ENCODE results near the gene DAW1. TPM values are rescaled to one million over a fixed set of nuclear protein-coding genes. Genes with fewer than 3 reads are reported as not detected.
A peak's percentile ranks its signal among the peaks of the same experiment; 100 is the strongest.

Gene DAW1
- total RNA-seq, 5 donors from 2014 or later (not counting 1 experiment from before 2014, with no cell fraction given) = not detected

- ATAC-seq (replicated peaks in 1 of 4) (no peak), DNase-seq (no peak)
- H3K36me3 Mint-ChIP-seq = no peaks in the 10 kb centered on the region
- peaks cover 0 to 3% of the 10 kb centered on the region in 2 experiments for H3K4me1 ChIP-seq (ENCODE audit: control insufficient read depth in 1 of 2, extremely low read depth in 1 of 2, insufficient read depth in 2 of 2, low read length in 2 of 2)
- POLR2A ChIA-PET = interaction anchor here in 1 of 2 donors (0.7 kb wide), 1 partner anchor 40 kb away, joined by 3 read pairs; no protein-coding TSS in a partner anchor
- no peak overlapping the region for H3K4me3 ChIP-seq (ENCODE audit: control insufficient read depth in 1 of 2, extremely low read depth in 1 of 2, low read length in 1 of 2)
- no peaks in the 10 kb centered on the region for H3K9me3 ChIP-seq
- CTCF ChIA-PET = no interaction called here
- H3K4me3 Mint-ChIP-seq = peak overlapping the region; percentile 11 to 41 (median 32)
- peaks cover 0 to 24% (median 7%) of the 10 kb centered on the region in 3 donors for H3K4me1 Mint-ChIP-seq
- H3K36me3 ChIP-seq (ENCODE audit: control insufficient read depth in 2 of 2, extremely low read depth in 1 of 2, insufficient read depth in 1 of 2, low read length in 1 of 2) = no peaks in the 10 kb centered on the region
- peak overlapping the region; percentile 29 to 80 for H3K27ac Mint-ChIP-seq
- no CpG with 5 or more reads among the region's 1 CpG for WGBS (ENCODE audit: insufficient coverage)
- H3K27me3 ChIP-seq (replicated peaks in 1 of 2; ENCODE audit: control insufficient read depth in 2 of 2, extremely low read depth in 1 of 2, insufficient read depth in 2 of 2, low read length in 1 of 2) = no peaks in the 10 kb centered on the region
- H3K27ac ChIP-seq (ENCODE audit: low read length) = peak overlapping the region; percentile 66
- H3K9me3 Mint-ChIP-seq = no peaks in the 10 kb centered on the region
- no peaks in the 10 kb centered on the region for H3K27me3 Mint-ChIP-seq
Measured at GRCh38 chr2:227846831-227847230, 24.6 kb upstream of the DAW1 start.

GRCh38 chr2:227848146-227848545 is 23.3 kb upstream of the DAW1 start:
- Mint-ChIP-seq H3K9me3 (no peaks in the 10 kb centered on the region), H3K27me3 (no peaks in the 10 kb centered on the region), H3K4me1 (peaks cover 0 to 24% (median 7%) of the 10 kb centered on the region in 3 donors), H3K4me3 (peak overlapping the region; percentile 2 to 61 (median 38)), H3K36me3 (no peaks in the 10 kb centered on the region), H3K27ac (peak overlapping the region; percentile 78 to 90)
- ATAC-seq (replicated peaks in 1 of 4) (no peak), DNase-seq (no peak)
- ChIA-PET POLR2A (no interaction called here), CTCF (interaction anchor here in 1 of 2 donors (0.5 kb wide), 1 partner anchor 1150 kb away, joined by 3 read pairs; no protein-coding TSS in a partner anchor)
- Histone ChIP-seq H3K4me3 (ENCODE audit: control insufficient read depth in 1 of 2, extremely low read depth in 1 of 2, low read length in 1 of 2) (peak overlapping the region in 1 of 2 donors; percentile 42), H3K9me3 (no peaks in the 10 kb centered on the region), H3K27ac (ENCODE audit: low read length) (peak overlapping the region; percentile 90), H3K27me3 (replicated peaks in 1 of 2; ENCODE audit: control insufficient read depth in 2 of 2, extremely low read depth in 1 of 2, insufficient read depth in 2 of 2, low read length in 1 of 2) (no peaks in the 10 kb centered on the region), H3K36me3 (ENCODE audit: control insufficient read depth in 2 of 2, extremely low read depth in 1 of 2, insufficient read depth in 1 of 2, low read length in 1 of 2) (no peaks in the 10 kb centered on the region), H3K4me1 (ENCODE audit: control insufficient read depth in 1 of 2, extremely low read depth in 1 of 2, insufficient read depth in 2 of 2, low read length in 2 of 2) (peaks cover 0 to 3% of the 10 kb centered on the region in 2 experiments)
- WGBS (ENCODE audit: insufficient coverage) = no CpG with 5 or more reads among the region's 3 CpGs

- H3K27ac ChIP-seq (ENCODE audit: low read length) = peak overlapping the region; percentile 90
- H3K27ac Mint-ChIP-seq = peak overlapping the region; percentile 78 to 90
- POLR2A ChIA-PET = no interaction called here
Measured at GRCh38 chr2:227848586-227848985, 22.8 kb upstream of the DAW1 start.

GRCh38 chr2:227849906-227850305 is 21.5 kb upstream of the DAW1 start:
- DNase-seq = no peak
- CTCF ChIA-PET = no interaction called here

More at GRCh38 chr2:227848586-227848985, 22.8 kb upstream of the DAW1 start:
- H3K4me1 Mint-ChIP-seq = peaks cover 0 to 24% (median 7%) of the 10 kb centered on the region in 3 donors
- Histone ChIP-seq H3K27me3 (replicated peaks in 1 of 2; ENCODE audit: control insufficient read depth in 2 of 2, extremely low read depth in 1 of 2, insufficient read depth in 2 of 2, low read length in 1 of 2) (no peaks in the 10 kb centered on the region), H3K9me3 (no peaks in the 10 kb centered on the region), H3K4me3 (ENCODE audit: control insufficient read depth in 1 of 2, extremely low read depth in 1 of 2, low read length in 1 of 2) (peak overlapping the region in 1 of 2 donors; percentile 42), H3K36me3 (ENCODE audit: control insufficient read depth in 2 of 2, extremely low read depth in 1 of 2, insufficient read depth in 1 of 2, low read length in 1 of 2) (no peaks in the 10 kb centered on the region), H3K4me1 (ENCODE audit: control insufficient read depth in 1 of 2, extremely low read depth in 1 of 2, insufficient read depth in 2 of 2, low read length in 2 of 2) (peaks cover 0 to 3% of the 10 kb centered on the region in 2 experiments)
- peaks cover 0 to under 1% of the 10 kb centered on the region in 2 donors for H3K27me3 Mint-ChIP-seq
- CTCF ChIA-PET = interaction anchor here in 1 of 2 donors (0.5 kb wide), 1 partner anchor 1151 kb away, joined by 3 read pairs; no protein-coding TSS in a partner anchor
- peak overlapping the region in 2 of 3 donors; percentile 38 to 61 for H3K4me3 Mint-ChIP-seq
- H3K36me3 Mint-ChIP-seq = no peaks in the 10 kb centered on the region
- no peaks in the 10 kb centered on the region for H3K9me3 Mint-ChIP-seq
- 40% methylated on average over 1 of the region's 4 CpGs for WGBS (ENCODE audit: insufficient coverage)
- peak in 2 of 35 experiments; percentile 26 to 61 for DNase-seq
- ATAC-seq (replicated peaks in 1 of 4) = peak; percentile 41 to 86 (median 62)

GRCh38 chr2:227853204-227853629 is 18.2 kb upstream of the DAW1 start:
- CTCF ChIA-PET = no interaction called here
- Mint-ChIP-seq H3K36me3 (no peaks in the 10 kb centered on the region), H3K4me3 (no peak overlapping the region), H3K27me3 (peaks cover 0 to 14% of the 10 kb centered on the region in 2 donors), H3K9me3 (no peaks in the 10 kb centered on the region), H3K4me1 (peaks cover 0 to 11% (median 7%) of the 10 kb centered on the region in 3 donors), H3K27ac (no peak overlapping the region)
- WGBS (ENCODE audit: insufficient coverage) = 80% methylated on average over 3 of the region's 4 CpGs
- POLR2A ChIA-PET = no interaction called here
- H3K4me3 ChIP-seq (ENCODE audit: control insufficient read depth in 1 of 2, extremely low read depth in 1 of 2, low read length in 1 of 2) = no peak overlapping the region
- no peak for ATAC-seq (replicated peaks in 1 of 4)
- H3K36me3 ChIP-seq (ENCODE audit: control insufficient read depth in 2 of 2, extremely low read depth in 1 of 2, insufficient read depth in 1 of 2, low read length in 1 of 2) = no peaks in the 10 kb centered on the region
- H3K9me3 ChIP-seq = no peaks in the 10 kb centered on the region
- H3K4me1 ChIP-seq (ENCODE audit: control insufficient read depth in 1 of 2, extremely low read depth in 1 of 2, insufficient read depth in 2 of 2, low read length in 2 of 2) = peaks cover 0 to 3% of the 10 kb centered on the region in 2 experiments
- DNase-seq = no peak
- no peak overlapping the region for H3K27ac ChIP-seq (ENCODE audit: low read length)
- no peaks in the 10 kb centered on the region for H3K27me3 ChIP-seq (replicated peaks in 1 of 2; ENCODE audit: control insufficient read depth in 2 of 2, extremely low read depth in 1 of 2, insufficient read depth in 2 of 2, low read length in 1 of 2)

More at GRCh38 chr2:227849906-227850305, 21.5 kb upstream of the DAW1 start:
- no peaks in the 10 kb centered on the region for H3K36me3 ChIP-seq (ENCODE audit: control insufficient read depth in 2 of 2, extremely low read depth in 1 of 2, insufficient read depth in 1 of 2, low read length in 1 of 2)
- peak overlapping the region; percentile 90 for H3K27ac ChIP-seq (ENCODE audit: low read length)
- Mint-ChIP-seq H3K36me3 (no peaks in the 10 kb centered on the region), H3K4me1 (peaks cover 0 to 24% (median 7%) of the 10 kb centered on the region in 3 donors), H3K27me3 (peaks cover 0 to 10% of the 10 kb centered on the region in 2 donors), H3K4me3 (no peak overlapping the region), H3K27ac (peak overlapping the region; percentile 30 to 78), H3K9me3 (no peaks in the 10 kb centered on the region)
- H3K27me3 ChIP-seq (replicated peaks in 1 of 2; ENCODE audit: control insufficient read depth in 2 of 2, extremely low read depth in 1 of 2, insufficient read depth in 2 of 2, low read length in 1 of 2) = no peaks in the 10 kb centered on the region
- no peak overlapping the region for H3K4me3 ChIP-seq (ENCODE audit: control insufficient read depth in 1 of 2, extremely low read depth in 1 of 2, low read length in 1 of 2)
- H3K9me3 ChIP-seq = no peaks in the 10 kb centered on the region
- POLR2A ChIA-PET = no interaction called here
- WGBS (ENCODE audit: insufficient coverage) = no CpG with 5 or more reads among the region's 1 CpG
- H3K4me1 ChIP-seq (ENCODE audit: control insufficient read depth in 1 of 2, extremely low read depth in 1 of 2, insufficient read depth in 2 of 2, low read length in 2 of 2) = peaks cover 0 to 3% of the 10 kb centered on the region in 2 experiments
- no peak for ATAC-seq (replicated peaks in 1 of 4)

- ChIA-PET POLR2A (no interaction called here), CTCF (no interaction called here)
- no peak overlapping the region for H3K27ac Mint-ChIP-seq
- Histone ChIP-seq H3K27me3 (replicated peaks in 1 of 2; ENCODE audit: control insufficient read depth in 2 of 2, extremely low read depth in 1 of 2, insufficient read depth in 2 of 2, low read length in 1 of 2) (no peaks in the 10 kb centered on the region), H3K27ac (ENCODE audit: low read length) (no peak overlapping the region), H3K4me1 (ENCODE audit: control insufficient read depth in 1 of 2, extremely low read depth in 1 of 2, insufficient read depth in 2 of 2, low read length in 2 of 2) (peaks cover 0 to 3% of the 10 kb centered on the region in 2 experiments), H3K36me3 (ENCODE audit: control insufficient read depth in 2 of 2, extremely low read depth in 1 of 2, insufficient read depth in 1 of 2, low read length in 1 of 2) (no peaks in the 10 kb centered on the region), H3K9me3 (no peaks in the 10 kb centered on the region), H3K4me3 (ENCODE audit: control insufficient read depth in 1 of 2, extremely low read depth in 1 of 2, low read length in 1 of 2) (no peak overlapping the region)
- DNase-seq (no peak), ATAC-seq (replicated peaks in 1 of 4) (no peak)
- WGBS (ENCODE audit: insufficient coverage) = 91% methylated on average over 5 of the region's 6 CpGs
- no peaks in the 10 kb centered on the region for H3K36me3 Mint-ChIP-seq
- no peak overlapping the region for H3K4me3 Mint-ChIP-seq
- H3K27me3 Mint-ChIP-seq = peaks cover 0 to 14% of the 10 kb centered on the region in 2 donors
- no peaks in the 10 kb centered on the region for H3K9me3 Mint-ChIP-seq
- peaks cover 0 to 7% (median 6%) of the 10 kb centered on the region in 3 donors for H3K4me1 Mint-ChIP-seq
Measured at GRCh38 chr2:227853765-227854271, 17.6 kb upstream of the DAW1 start.
